B cell (primary cell): Measurements from ENCODE around the gene DNAJC4. TPM values are rescaled to one million over a fixed set of nuclear protein-coding genes. Genes with fewer than 3 reads are reported as not detected.

Source experiments
- ATAC-seq: fragments of 200-7000 bp; cut with Tn5 transposase; one replicate; pipeline ENCODE4 v1.10.0; 2021; ENCODE audit warnings: low read depth, mild to moderate bottlenecking, moderate number of reproducible peaks, moderate library complexity
- CTCF ChIA-PET: fragments of 350-600 bp; sonication (Branson Sonifier 250); formaldehyde crosslinking; loops from one replicate; lab custom pipeline; 2021; ENCODE audit warnings: antibody characterized with exemption, inconsistent platforms; lab: Charles Lee
- POLR2A ChIA-PET: fragments of 350-600 bp; sonication (Branson Sonifier 250); formaldehyde crosslinking; loops from one replicate; lab custom pipeline; 2021; ENCODE audit warnings: antibody characterized with exemption; lab: Charles Lee
- DNase-seq: peaks from one replicate; pipeline ENCODE4 v3.0.0; 2013
- H2AFZ ChIP-seq: 2 replicates; pipeline ENCODE4 v1.6.1; 2012; ENCODE audit warnings: mild to moderate bottlenecking, low read depth, low read length; ENCODE audit not compliant: insufficient read depth, poor library complexity, severe bottlenecking
- H3K27ac ChIP-seq, 2 donors: 1 replicate in 1 of 2; 2 replicates in 1 of 2; pipeline ENCODE4 v1.5.1; 2012 to 2013; ENCODE audit warnings: low read length in 2 of 2, mild to moderate bottlenecking in 2 of 2, moderate library complexity in 1 of 2
- H3K27me3 ChIP-seq, 4 experiments: fragments of 200-600 bp in 1 of 4; sonication (generic) in 1 of 4; replicated peaks in 1 of 4; 1 replicate in 2 of 4; 2 replicates in 2 of 4; pipeline versions ENCODE4 v1.6.1 to v1.7.0; 2013 to 2016; ENCODE audit warnings: low read length in 3 of 4, mild to moderate bottlenecking in 2 of 4, mixed read lengths in 1 of 4, moderate library complexity in 1 of 4; ENCODE audit not compliant: insufficient read depth in 4 of 4, control insufficient read depth in 3 of 4; ENCODE audit errors: control extremely low read depth in 1 of 4
- H3K36me3 ChIP-seq, 2 experiments: replicated peaks in 1 of 2; 1 replicate in 1 of 2; 2 replicates in 1 of 2; pipeline versions ENCODE4 v1.6.1 to v1.7.1; 2013; ENCODE audit warnings: low read length in 1 of 2; ENCODE audit not compliant: insufficient read depth in 2 of 2, control insufficient read depth in 1 of 2; ENCODE audit errors: control extremely low read depth in 1 of 2, extremely low read depth in 1 of 2
- H3K4me1 ChIP-seq, 2 donors: fragments of 200-600 bp in 1 of 2; sonication (generic) in 1 of 2; 1 replicate in 1 of 2; 2 replicates in 1 of 2; pipeline versions ENCODE4 v1.5.1 to v1.6.1; 2013 to 2017; ENCODE audit warnings: low read length in 2 of 2; ENCODE audit not compliant: control insufficient read depth in 2 of 2, insufficient read depth in 2 of 2
- H3K4me2 ChIP-seq: replicated peaks from 2 replicates; pipeline ENCODE3; 2012; ENCODE audit warnings: mild to moderate bottlenecking, low read depth, low read length; ENCODE audit not compliant: poor library complexity, severe bottlenecking
- H3K4me3 ChIP-seq, 5 experiments: fragments of 200-600 bp in 1 of 5; sonication (generic) in 1 of 5; 1 replicate in 3 of 5; 2 replicates in 2 of 5; pipeline versions ENCODE4 v1.5.1 to v1.7.0; 2011 to 2016; ENCODE audit warnings: low read length in 4 of 5, mild to moderate bottlenecking in 4 of 5, low read depth in 2 of 5, control low read depth in 1 of 5, moderate library complexity in 1 of 5; ENCODE audit not compliant: insufficient read depth in 1 of 5; ENCODE audit errors: control extremely low read depth in 1 of 5, extremely low read depth in 1 of 5
- H3K79me2 ChIP-seq: fragments of 200-600 bp; sonication (generic); one replicate; pipeline ENCODE4 v1.6.0; 2016; ENCODE audit warnings: low read length; ENCODE audit not compliant: control insufficient read depth, insufficient read depth
- H3K9ac ChIP-seq: fragments of 200-600 bp; sonication (generic); 2 replicates; pipeline ENCODE4 v1.6.1; 2017; ENCODE audit warnings: mild to moderate bottlenecking, low read length, moderate library complexity
- H3K9me3 ChIP-seq, 3 donors: one replicate each; pipeline versions ENCODE4 v1.6.1 to v1.7.1; 2013; ENCODE audit warnings: low read length in 2 of 3; ENCODE audit not compliant: control insufficient read depth in 2 of 3, insufficient read depth in 1 of 3; ENCODE audit errors: control extremely low read depth in 1 of 3
- H4K20me1 ChIP-seq: 2 replicates; pipeline ENCODE4 v1.6.0; 2012; ENCODE audit warnings: mild to moderate bottlenecking, low read length; ENCODE audit not compliant: insufficient read depth, control insufficient read depth, poor library complexity, severe bottlenecking
- H3K27ac Mint-ChIP-seq: one replicate; pipeline ENCODE4 v1.8.0; 2021; ENCODE audit warnings: mixed read lengths
- H3K27me3 Mint-ChIP-seq: one replicate; pipeline ENCODE4 v1.8.0; 2021; ENCODE audit warnings: mixed read lengths
- H3K4me1 Mint-ChIP-seq: one replicate; pipeline ENCODE4 v1.8.0; 2021; ENCODE audit warnings: mixed read lengths
- H3K4me3 Mint-ChIP-seq: one replicate; pipeline ENCODE4 v1.8.0; 2021; ENCODE audit warnings: mixed read lengths
- H3K9me3 Mint-ChIP-seq: one replicate; pipeline ENCODE4 v1.8.0; 2022; ENCODE audit warnings: mixed read lengths; ENCODE audit not compliant: insufficient read depth
- CTCF ChIP-seq: fragments of 200-600 bp; IDR thresholded peaks from one replicate; pipeline ENCODE4 v1.8.0; 2022; ENCODE audit warnings: antibody characterized with exemption, mild to moderate bottlenecking
- EZH2 ChIP-seq: IDR thresholded peaks from 2 replicates; pipeline ENCODE4 v1.6.1; 2012; ENCODE audit warnings: borderline replicate concordance, low read depth, mild to moderate bottlenecking, moderate library complexity, low read length; ENCODE audit not compliant: insufficient read depth, poor library complexity, severe bottlenecking
- WGBS: methylation state at CpG from one replicate; pipeline ENCODE4 v1.1.5; 2013; ENCODE audit warnings: missing lambda C conversion rate; ENCODE audit not compliant: insufficient coverage; 5-methylcytosine and 5-hydroxymethylcytosine counted together
- intact Hi-C: fragments of 100-400 bp; cut with micrococcal nuclease; formaldehyde crosslinking; loops from one replicate; pipeline ENCODE4 v1.10.0; 2022
- polyA plus RNA-seq: library from polyadenylated mRNA; depleted of rRNA; stranded (reverse); fragments of >200 nt; gene quantifications from 2 replicates; pipeline ENCODE4 v1.2.3, GENCODE V29; 2012
- total RNA-seq, 2 donors: library from RNA; stranded (reverse); fragments of 120-200 nt in 1 of 2; gene quantifications; 1 replicate in 1 of 2; 2 replicates in 1 of 2; pipeline versions ENCODE4 v1.2.3 to v1.2.4, GENCODE V29; 2013 to 2022

Gene DNAJC4
- total and polyA plus RNA-seq, 2 donors (not counting 1 experiment from before 2014, with no cell fraction given), result 74.4 to 105 TPM

- H3K36me3 ChIP-seq, result peaks cover 0 to 57% of the 10 kb centered on the region in 2 experiments
- no peak overlapping the region for H3K27ac Mint-ChIP-seq
- H3K9me3 ChIP-seq, result no peaks in the 10 kb centered on the region
- peaks cover 30% of the 10 kb centered on the region for H4K20me1 ChIP-seq
- no peak overlapping the region for H3K4me2 ChIP-seq
- H3K4me1 ChIP-seq, result peaks cover 3 to 12% of the 10 kb centered on the region in 2 donors
- H2AFZ ChIP-seq, result no peak overlapping the region
- WGBS, result 96% methylated on average over 17 of the region's 17 CpGs
- H3K79me2 ChIP-seq, result peaks cover 27% of the 10 kb centered on the region
- H3K4me3 Mint-ChIP-seq, result no peak overlapping the region
- peaks cover 13% of the 10 kb centered on the region for H3K4me1 Mint-ChIP-seq
- ChIA-PET POLR2A (no interaction called here), CTCF (interaction anchor here (0.6 kb wide), 1 partner anchor 67 kb away, joined by 3 read pairs; no protein-coding TSS in a partner anchor)
- ATAC-seq (no peak), DNase-seq (no peak)
- TF ChIP-seq CTCF (no peak), EZH2 (no peak)
- H3K27ac ChIP-seq, result no peak overlapping the region
- H3K9ac ChIP-seq, result no peak overlapping the region
- intact Hi-C loops, result no loop called here
- H3K9me3 Mint-ChIP-seq, result no peaks in the 10 kb centered on the region
- H3K27me3 ChIP-seq, result no peaks in the 10 kb centered on the region
- no peaks in the 10 kb centered on the region for H3K27me3 Mint-ChIP-seq
- no peak overlapping the region for H3K4me3 ChIP-seq
Measured at GRCh38 chr11:64220271-64220670, 10.1 kb upstream of the DNAJC4 start.

- Histone ChIP-seq H3K36me3 (peaks cover 0 to 56% of the 10 kb centered on the region in 2 experiments), H3K4me1 (peaks cover 8 to 13% of the 10 kb centered on the region in 2 donors), H3K9me3 (no peaks in the 10 kb centered on the region), H3K79me2 (peaks cover 30% of the 10 kb centered on the region), H3K4me3 (no peak overlapping the region), H3K27me3 (no peaks in the 10 kb centered on the region), H3K27ac (no peak overlapping the region), H3K4me2 (no peak overlapping the region), H4K20me1 (peaks cover 30% of the 10 kb centered on the region), H2AFZ (no peak overlapping the region), H3K9ac (no peak overlapping the region)
- no peak for ATAC-seq
- POLR2A ChIA-PET, result no interaction called here
- intact Hi-C loops, result no loop called here
- peaks cover 15% of the 10 kb centered on the region for H3K4me1 Mint-ChIP-seq
- WGBS, result 97% methylated on average over 14 of the region's 14 CpGs
- CTCF ChIA-PET, result interaction anchor here (1.0 kb wide), 1 partner anchor 30 kb away, joined by 3 read pairs; the partner anchor contains the start of gene PLCB3
- DNase-seq, result no peak
- no peak overlapping the region for H3K27ac Mint-ChIP-seq
- no peaks in the 10 kb centered on the region for H3K9me3 Mint-ChIP-seq
- TF ChIP-seq EZH2, result no peak
- no peak for TF ChIP-seq CTCF
- H3K27me3 Mint-ChIP-seq, result no peaks in the 10 kb centered on the region
- H3K4me3 Mint-ChIP-seq, result no peak overlapping the region
Measured at GRCh38 chr11:64220798-64221197, 9.6 kb upstream of the DNAJC4 start.
